ENCODE results near the gene LILRA1. TPM values are rescaled to one million over a fixed set of nuclear protein-coding genes. Genes with fewer than 3 reads are reported as not detected.

Gene LILRA1
- total RNA-seq, 1 donor from 2014 or later: 4.7 TPM

GRCh38 chr19:54644056-54644455, 50.6 kb downstream of the LILRA1 start:
- Histone ChIP-seq H3K36me3 (no peaks in the 10 kb centered on the region), H3K27ac (no peak overlapping the region), H3K9me3 (no peaks in the 10 kb centered on the region), H3K4me3 (no peak overlapping the region), H3K27me3 (no peaks in the 10 kb centered on the region), H3K4me1 (no peaks in the 10 kb centered on the region)
- peak; percentile 70 for DNase-seq
- intact Hi-C loops (cut with DNase I): no loop called here
- no peak for TF ChIP-seq CTCF (IDR thresholded peaks at IDR 0.05)
- ATAC-seq: peak; percentile 93

- Histone ChIP-seq H3K27ac (no peak overlapping the region), H3K36me3 (no peaks in the 10 kb centered on the region), H3K4me3 (no peak overlapping the region), H3K4me1 (no peaks in the 10 kb centered on the region), H3K9me3 (no peaks in the 10 kb centered on the region), H3K27me3 (peaks cover 3% of the 10 kb centered on the region)
- ATAC-seq (no peak), DNase-seq (peak; percentile 62)
- no peak for TF ChIP-seq CTCF (IDR thresholded peaks at IDR 0.05)
- intact Hi-C loops (cut with DNase I): no loop called here
Measured at GRCh38 chr19:54646331-54646841, 53.0 kb downstream of the LILRA1 start.

GRCh38 chr19:54648129-54648528, 54.7 kb downstream of the LILRA1 start:
- intact Hi-C loops (cut with DNase I): no loop called here

GRCh38 chr19:54650108-54650655, 56.8 kb downstream of the LILRA1 start:
- H3K27ac ChIP-seq: no peak overlapping the region
- no peaks in the 10 kb centered on the region for H3K4me1 ChIP-seq
- no peaks in the 10 kb centered on the region for H3K36me3 ChIP-seq
- DNase-seq (peak; percentile 43), ATAC-seq (peak; percentile 83)
- no peaks in the 10 kb centered on the region for H3K9me3 ChIP-seq
- intact Hi-C loops (cut with DNase I): no loop called here
- H3K4me3 ChIP-seq: no peak overlapping the region
- H3K27me3 ChIP-seq: peaks cover 3% of the 10 kb centered on the region
- no peak for TF ChIP-seq CTCF (IDR thresholded peaks at IDR 0.05)

More at GRCh38 chr19:54648129-54648528, 54.7 kb downstream of the LILRA1 start:
- H3K27me3 ChIP-seq: peaks cover 3% of the 10 kb centered on the region
- TF ChIP-seq CTCF (IDR thresholded peaks at IDR 0.05): no peak
- H3K36me3 ChIP-seq: no peaks in the 10 kb centered on the region
- H3K4me1 ChIP-seq: no peaks in the 10 kb centered on the region
- no peak overlapping the region for H3K27ac ChIP-seq
- no peak for DNase-seq
- H3K4me3 ChIP-seq: no peak overlapping the region
- H3K9me3 ChIP-seq: no peaks in the 10 kb centered on the region
- no peak for ATAC-seq

Small RNA genes within 50 kb of the gene (microRNA-seq; reads per million reads assigned to microRNA genes)
- gene MIR8061 (ENCODE audit: borderline microRNAs expressed): not detected

Other genes starting within 250 kb of the LILRA1 start
- gene LAIR1, start 228.7 kb upstream of the LILRA1 start, total RNA-seq: 87.8 TPM
- gene TTYH1, start 178.2 kb upstream of the LILRA1 start, total RNA-seq: not detected
- 191 TPM for gene LENG8, start 144.4 kb upstream of the LILRA1 start, total RNA-seq
- gene LENG9, start 129.9 kb upstream of the LILRA1 start, total RNA-seq: 7.2 TPM
- gene CDC42EP5, start 120.3 kb upstream of the LILRA1 start, total RNA-seq: 38.2 TPM
- gene LAIR2, start 90.8 kb upstream of the LILRA1 start, total RNA-seq: not detected
- 15.4 TPM for gene LILRA2, start 19.8 kb upstream of the LILRA1 start, total RNA-seq
- gene LILRB1, start 36.9 kb downstream of the LILRA1 start, total RNA-seq: 23.6 TPM
- gene LILRB4, start 69.4 kb downstream of the LILRA1 start, total RNA-seq: 29.8 TPM
- gene KIR3DL3, start 130.8 kb downstream of the LILRA1 start, total RNA-seq: not detected
- gene KIR2DL3, start 144.9 kb downstream of the LILRA1 start, total RNA-seq: not detected
- 0.58 TPM for gene KIR2DL1, start 176.2 kb downstream of the LILRA1 start, total RNA-seq
- 0.46 TPM for gene KIR2DL4, start 210.0 kb downstream of the LILRA1 start, total RNA-seq
- gene KIR3DL1, start 222.8 kb downstream of the LILRA1 start, total RNA-seq: 0.23 TPM
- gene KIR2DS4, start 239.0 kb downstream of the LILRA1 start, total RNA-seq: 0.41 TPM